Heart left ventricle (tissue), 13 donors: Measurements from ENCODE around the gene FYTTD1.

ENCODE experiments used
- POLR2A ChIP-seq, 2 donors: fragments of 450-650 bp; IDR thresholded peaks; one replicate each; pipeline ENCODE4 v1.6.1; 2017; ENCODE audit warnings: antibody characterized with exemption in 2 of 2, mild to moderate bottlenecking in 2 of 2, moderate library complexity in 2 of 2
- TF ChIP-seq, protein P1 (sequence below), 12 donors: fragments of 200-600 bp; sonication (generic) in 4 of 12; IDR thresholded peaks; one replicate each; pipeline versions ENCODE4 v1.5.0 to v1.8.0; 2018 to 2022; ENCODE audit warnings: antibody characterized with exemption in 12 of 12, mild to moderate bottlenecking in 5 of 12
- donor health status: ischemic (EF 13 %, LVEDD 7.1; RV severe dilation, severe dysfunction).
- donor health status: DM: no; HTN: yes; CAD: no.
- donor health status: DM: no; HTN: no; CAD: no.
- donor health status: ischemic (EF 25% LVEDD 6.9; RV normal size, moderate dysfunction).
- donor health status: ischemic (EF 25% LVEDD 5.7; RV mildly dilated, moderate dysfunction).
- donor health status: ischemic (EF 35%, LVEDD 5.7; RV mildly dilated, moderate dysfunction).
- donor health status: nonischemic (EF 11% LVEDD 7.7; RV severe dilation, severe dysfunction).
- donor health status: DM: yes; HTN: yes; CAD: no.
- donor health status: PGD.
- donor health status: ischemic (EF 29% LVEDD 5.4; RV normal size, mild dysfunction).
- donor health status: nonischemic (EF 23%, LVEDD 6.1; RV moderate dilation, normal function).

DNA sequence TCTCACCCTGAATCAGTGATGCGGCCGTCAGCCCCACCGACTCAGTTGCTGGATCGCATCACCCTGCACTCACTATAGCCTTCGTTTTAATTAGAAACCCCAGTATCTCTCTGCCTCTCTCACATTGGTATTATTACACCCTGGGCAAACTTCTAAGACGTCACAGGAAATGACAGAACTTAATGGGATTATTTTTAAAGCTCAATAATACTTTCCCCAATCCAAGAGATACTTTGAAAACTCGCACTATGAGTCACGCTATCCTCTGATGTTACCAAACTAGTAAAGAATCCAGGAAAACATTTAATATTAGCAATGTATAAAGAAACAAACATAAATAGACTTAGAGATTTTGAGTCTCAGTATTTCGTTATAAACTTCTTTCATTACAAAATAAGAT, 49.6 kb upstream of the FYTTD1 start:
- TF ChIP-seq, protein P1, sequence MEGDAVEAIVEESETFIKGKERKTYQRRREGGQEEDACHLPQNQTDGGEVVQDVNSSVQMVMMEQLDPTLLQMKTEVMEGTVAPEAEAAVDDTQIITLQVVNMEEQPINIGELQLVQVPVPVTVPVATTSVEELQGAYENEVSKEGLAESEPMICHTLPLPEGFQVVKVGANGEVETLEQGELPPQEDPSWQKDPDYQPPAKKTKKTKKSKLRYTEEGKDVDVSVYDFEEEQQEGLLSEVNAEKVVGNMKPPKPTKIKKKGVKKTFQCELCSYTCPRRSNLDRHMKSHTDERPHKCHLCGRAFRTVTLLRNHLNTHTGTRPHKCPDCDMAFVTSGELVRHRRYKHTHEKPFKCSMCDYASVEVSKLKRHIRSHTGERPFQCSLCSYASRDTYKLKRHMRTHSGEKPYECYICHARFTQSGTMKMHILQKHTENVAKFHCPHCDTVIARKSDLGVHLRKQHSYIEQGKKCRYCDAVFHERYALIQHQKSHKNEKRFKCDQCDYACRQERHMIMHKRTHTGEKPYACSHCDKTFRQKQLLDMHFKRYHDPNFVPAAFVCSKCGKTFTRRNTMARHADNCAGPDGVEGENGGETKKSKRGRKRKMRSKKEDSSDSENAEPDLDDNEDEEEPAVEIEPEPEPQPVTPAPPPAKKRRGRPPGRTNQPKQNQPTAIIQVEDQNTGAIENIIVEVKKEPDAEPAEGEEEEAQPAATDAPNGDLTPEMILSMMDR (IDR thresholded peaks at IDR 0.05) = no peak
- TF ChIP-seq POLR2A (IDR thresholded peaks at IDR 0.05) = no peak
